Retinal pigment epithelial cell (primary cell): ENCODE results near the gene RPL5.

Experiments
- DNase-seq: peaks from one replicate; pipeline ENCODE4 v3.0.0-alpha.2; 2010; ENCODE audit warnings: low read depth
- H3K4me3 ChIP-seq: 2 replicates; pipeline ENCODE4 v1.5.1; 2011; ENCODE audit warnings: mild to moderate bottlenecking, low read length, control low read depth, moderate library complexity
- CTCF ChIP-seq: conservative IDR thresholded peaks from 2 replicates; pipeline ENCODE4 v1.5.1; 2011; ENCODE audit warnings: low read depth, low read length, control low read depth, inconsistent platforms

The RPL5 gene

GRCh38 chr1:92820551-92820950 is 11.3 kb upstream of the RPL5 start:
- TF ChIP-seq CTCF: no peak
- DNase-seq: no peak
- H3K4me3 ChIP-seq: no peak overlapping the region

GRCh38 chr1:92822879-92823278 is 9.0 kb upstream of the RPL5 start:
- no peak overlapping the region for H3K4me3 ChIP-seq
- peak; percentile 34 for DNase-seq
- TF ChIP-seq CTCF: no peak

- DNase-seq: no peak
- no peak for TF ChIP-seq CTCF
- H3K4me3 ChIP-seq: no peak overlapping the region
Observed at GRCh38 chr1:92826792-92827191, 5.0 kb upstream of the RPL5 start.

DNA sequence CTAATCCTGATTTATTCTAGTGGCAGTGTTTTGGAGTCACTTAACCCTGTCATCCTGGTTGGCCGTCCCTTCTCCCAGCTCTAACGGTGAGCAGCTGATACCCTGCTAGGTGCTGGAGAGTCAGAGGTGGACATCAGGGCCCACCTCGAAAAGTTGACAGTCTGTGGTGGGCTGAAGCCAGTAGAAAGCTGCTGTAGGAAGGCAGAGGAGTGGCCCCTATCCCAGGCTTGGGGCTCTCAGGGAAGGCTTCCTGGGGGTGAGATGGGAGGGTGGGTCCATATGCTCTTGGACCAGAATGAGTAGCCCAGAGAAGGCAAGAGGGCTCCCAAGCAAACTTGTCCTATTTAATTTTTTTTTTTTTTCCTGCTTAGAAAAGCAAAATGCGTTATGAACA is 475 bp upstream of the RPL5 start:
- DNase-seq: no peak
- peak overlapping the region; percentile 100 for H3K4me3 ChIP-seq

GRCh38 chr1:92832537-92833114 is 786 bp downstream of the RPL5 start:
- peak overlapping the region; percentile 100 for H3K4me3 ChIP-seq
- DNase-seq: no peak
- TF ChIP-seq CTCF: no peak

More for the DNA sequence above, 475 bp upstream of the RPL5 start:
- TF ChIP-seq CTCF: no peak

GRCh38 chr1:92833840-92834239 is 2.0 kb downstream of the RPL5 start:
- TF ChIP-seq CTCF: no peak
- DNase-seq: no peak
- peak overlapping the region; percentile 100 for H3K4me3 ChIP-seq

- TF ChIP-seq CTCF: no peak
- no peak for DNase-seq
- H3K4me3 ChIP-seq: peak overlapping the region; percentile 100
Observed at GRCh38 chr1:92834617-92835016, 2.8 kb downstream of the RPL5 start.
